GM18502 (cell line): ENCODE results near the gene RPTOR.

ENCODE experiments used
- ATAC-seq: cut with Tn5 transposase; IDR thresholded peaks from one replicate; pipeline ENCODE4 v1.9.1; 2021; ENCODE audit warnings: mild to moderate bottlenecking; ENCODE audit not compliant: unreplicated experiment, poor library complexity

RPTOR gene

DNA sequence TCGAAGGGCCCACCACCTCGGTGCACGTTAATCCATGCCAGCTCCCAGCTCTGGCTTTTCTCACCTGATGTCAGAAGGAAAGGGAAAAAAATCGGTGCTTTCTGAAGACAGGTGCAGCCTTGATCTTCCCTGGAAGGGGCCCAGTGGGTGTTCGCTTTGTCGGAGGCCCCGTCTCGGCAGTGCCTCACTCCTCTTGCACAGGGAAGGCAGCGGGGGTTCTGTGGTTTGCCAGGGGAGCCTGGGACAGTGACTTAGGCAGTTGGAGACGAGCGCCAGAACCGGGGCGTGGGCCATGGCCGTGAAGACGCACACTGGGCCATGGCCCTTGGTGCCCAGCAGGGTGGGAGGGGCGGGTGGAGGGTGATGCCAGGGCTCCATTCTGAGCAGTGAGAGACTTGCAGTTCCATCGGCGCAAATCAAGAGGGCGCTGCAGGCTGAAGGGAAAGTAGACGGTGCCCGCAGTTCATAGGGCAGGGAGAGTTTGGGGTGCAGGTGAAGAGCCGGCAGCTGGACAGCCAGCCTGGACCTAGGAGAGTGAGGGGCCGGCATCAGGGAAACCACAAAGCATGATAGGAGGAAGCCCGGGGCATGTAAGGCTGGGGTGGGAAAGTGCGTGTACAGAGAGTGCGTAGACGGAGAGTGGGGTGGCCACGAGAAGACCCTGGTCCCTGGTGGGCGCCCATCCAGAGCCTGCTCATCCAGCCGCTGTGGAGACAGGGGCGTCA lies 345.7 kb downstream of the RPTOR start:
- no peak for ATAC-seq

DNA sequence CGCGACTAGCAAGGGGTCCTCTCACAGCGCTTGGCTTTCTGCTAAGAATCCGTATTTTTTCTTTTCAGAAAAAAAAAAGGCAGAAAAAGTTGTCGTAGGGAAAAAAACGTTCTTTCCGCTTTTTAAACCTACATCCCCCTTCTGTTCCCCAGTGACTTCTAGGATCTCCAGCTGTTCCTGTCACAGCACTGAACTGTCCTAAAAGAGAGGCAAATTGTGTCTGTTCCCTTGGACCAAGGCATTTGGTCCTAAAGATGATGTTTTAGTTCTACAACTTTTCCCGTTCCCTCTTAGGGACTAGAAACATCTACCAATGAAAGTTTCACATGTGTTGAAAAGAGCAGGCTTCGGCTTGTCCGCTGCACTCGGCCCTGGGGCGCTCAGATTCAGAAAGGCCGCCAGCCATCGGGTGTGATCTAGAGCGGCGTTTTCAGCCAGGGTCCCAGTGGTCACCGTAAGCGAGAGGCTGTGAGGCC lies 346.3 kb downstream of the RPTOR start:
- no peak for ATAC-seq

DNA sequence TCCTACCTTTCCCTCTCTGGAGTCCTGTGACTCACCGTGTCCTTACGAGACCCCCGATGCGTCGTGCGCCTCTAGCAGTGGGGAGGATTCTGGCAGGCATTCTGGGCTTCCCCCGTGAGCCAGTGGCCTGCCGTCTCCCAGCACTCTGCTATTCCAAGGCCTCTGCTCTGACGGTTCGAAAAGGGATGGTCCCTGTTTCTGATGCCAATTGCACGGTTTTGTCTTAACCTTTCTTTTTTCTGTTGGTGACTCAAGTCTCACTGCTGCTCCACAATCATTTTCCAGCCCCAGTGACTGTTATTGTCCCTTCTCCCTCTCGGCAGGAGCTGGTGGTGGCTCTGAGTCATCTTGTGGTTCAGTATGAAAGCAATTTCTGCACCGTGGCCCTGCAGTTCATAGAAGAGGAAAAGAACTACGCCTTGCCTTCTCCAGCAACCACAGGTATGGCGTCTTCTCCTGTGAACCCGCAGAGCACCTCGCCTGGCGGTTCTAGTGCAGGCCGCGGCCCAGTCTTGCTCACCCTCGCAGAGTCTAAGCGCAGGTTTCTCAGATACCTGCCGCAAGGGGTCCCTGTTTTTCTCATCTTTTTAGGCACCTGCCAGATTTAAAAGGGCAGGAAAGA lies 346.9 kb downstream of the RPTOR start:
- peak; percentile 58 for ATAC-seq

DNA sequence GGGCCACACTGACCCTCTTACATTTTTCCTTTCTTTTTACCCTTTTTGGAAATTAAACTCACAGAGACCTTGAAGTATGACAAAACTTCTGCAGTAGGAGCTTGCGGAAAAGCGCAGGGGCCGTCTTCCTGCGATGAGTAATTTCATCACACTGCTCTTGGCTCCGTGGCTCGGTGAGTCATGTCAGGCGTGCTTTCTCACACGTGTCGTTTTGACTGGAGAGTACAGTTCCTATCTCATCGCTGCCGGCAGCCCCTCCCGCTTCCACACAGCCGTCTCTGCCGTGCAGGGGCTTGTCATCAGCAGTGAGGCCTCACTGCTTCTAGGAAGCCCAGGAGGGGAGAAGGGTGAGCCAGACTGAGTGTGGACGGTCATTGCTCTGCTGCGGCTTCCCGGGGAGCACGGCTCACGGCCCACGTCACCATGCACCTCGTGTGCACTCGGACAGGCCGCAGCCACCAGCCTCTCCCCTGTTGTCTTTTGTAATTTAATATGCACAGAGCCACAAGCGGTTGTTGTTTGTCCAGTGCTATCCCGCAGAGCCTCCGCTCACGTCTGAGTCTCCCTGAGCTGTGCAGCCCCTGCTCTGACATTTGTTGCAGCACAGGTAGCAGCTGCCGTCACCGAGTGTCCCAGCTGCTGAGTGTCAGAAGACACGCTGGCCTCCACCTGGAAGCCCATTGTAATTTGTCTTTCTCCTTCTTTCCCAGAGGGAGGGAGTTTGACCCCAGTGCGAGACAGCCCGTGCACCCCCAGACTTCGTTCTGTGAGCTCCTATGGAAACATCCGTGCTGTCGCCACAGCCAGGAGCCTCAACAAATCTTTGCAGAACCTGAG lies 347.6 kb downstream of the RPTOR start:
- peak; percentile 80 for ATAC-seq

DNA sequence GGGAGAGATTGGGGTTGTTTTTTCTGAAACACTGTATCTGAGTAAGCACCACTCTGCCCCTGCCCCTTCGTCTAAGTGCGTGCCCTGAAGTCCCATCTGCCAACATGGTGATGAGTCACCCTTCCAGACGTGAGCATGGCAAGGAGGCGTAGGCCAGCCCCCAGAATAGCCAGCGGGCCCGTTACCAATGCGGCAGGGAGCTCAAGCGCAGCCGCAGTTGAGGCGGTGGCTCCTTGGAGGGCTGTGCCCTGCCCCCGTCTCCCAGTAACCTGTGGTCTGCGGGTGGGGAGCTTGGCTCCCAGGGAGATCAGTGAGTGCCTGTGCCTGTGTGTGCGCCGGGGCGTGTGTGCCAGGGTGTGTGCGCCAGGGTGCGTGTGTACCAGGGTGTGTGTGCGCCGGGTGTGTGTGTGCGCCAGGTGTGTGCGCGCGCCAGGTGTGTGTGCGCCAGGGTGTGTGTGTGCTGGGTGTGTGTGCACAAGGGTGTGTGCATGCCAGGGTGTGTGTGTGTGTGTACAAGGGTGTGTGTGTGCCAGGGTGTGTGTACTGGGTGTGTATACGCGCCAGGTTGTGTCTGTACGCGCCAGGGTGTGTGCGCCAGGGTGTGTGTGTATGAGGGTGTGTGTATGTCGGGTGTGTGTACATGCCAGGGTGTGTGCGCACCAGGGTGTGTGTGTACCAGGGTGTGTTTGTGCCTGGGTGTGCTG lies 348.4 kb downstream of the RPTOR start:
- ATAC-seq: no peak

DNA sequence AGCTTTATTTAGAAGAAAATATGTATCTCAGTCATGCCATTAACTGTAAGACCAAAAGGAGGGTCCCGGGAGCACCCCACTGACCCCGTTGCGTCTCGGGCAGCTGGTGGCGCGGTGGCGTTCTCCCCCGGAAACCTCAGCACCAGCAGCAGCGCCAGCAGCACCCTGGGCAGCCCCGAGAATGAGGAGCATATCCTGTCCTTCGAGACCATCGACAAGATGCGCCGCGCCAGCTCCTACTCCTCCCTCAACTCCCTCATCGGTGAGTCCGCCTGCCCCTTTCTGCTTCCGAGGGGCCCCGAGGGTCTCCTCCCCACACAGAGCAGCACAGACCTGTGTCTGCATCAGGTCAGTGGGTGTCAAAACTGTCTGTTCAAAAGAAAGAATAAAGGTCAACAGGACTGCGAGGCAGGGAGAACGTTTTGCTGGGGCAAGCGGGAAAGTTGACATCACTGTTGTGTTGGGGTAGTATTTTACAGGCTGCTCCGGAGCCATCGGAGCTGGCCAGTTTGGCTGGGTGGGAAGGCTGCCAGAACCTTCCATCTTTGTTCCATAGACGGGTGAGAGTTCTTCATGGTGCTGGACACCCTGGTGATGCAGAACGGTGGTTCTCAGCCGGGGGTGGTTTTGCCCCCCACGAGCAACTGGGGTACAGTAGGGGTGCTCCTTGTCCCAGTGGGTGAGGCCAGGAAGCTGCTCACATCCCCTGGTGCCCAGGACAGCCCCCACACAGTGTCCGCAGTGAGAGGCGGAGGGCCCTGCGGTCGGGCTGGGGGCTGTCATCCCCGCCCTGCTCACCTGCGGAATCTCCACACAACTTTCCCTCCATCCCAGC lies 349.2 kb downstream of the RPTOR start:
- no peak for ATAC-seq

DNA sequence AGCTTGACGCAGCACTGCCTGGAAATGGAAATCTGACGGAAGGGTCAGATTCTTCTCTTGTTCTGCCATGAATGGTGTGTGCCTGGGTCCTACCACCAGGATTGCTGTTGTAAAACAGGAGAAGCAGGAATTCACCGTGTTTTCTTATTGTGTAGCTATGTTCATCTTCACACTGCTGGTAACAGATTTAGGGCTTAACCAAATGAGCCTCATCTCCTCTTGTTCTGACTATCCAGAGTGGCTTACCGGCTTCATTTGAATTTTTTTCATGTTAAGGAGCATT lies 349.7 kb downstream of the RPTOR start:
- no peak for ATAC-seq

DNA sequence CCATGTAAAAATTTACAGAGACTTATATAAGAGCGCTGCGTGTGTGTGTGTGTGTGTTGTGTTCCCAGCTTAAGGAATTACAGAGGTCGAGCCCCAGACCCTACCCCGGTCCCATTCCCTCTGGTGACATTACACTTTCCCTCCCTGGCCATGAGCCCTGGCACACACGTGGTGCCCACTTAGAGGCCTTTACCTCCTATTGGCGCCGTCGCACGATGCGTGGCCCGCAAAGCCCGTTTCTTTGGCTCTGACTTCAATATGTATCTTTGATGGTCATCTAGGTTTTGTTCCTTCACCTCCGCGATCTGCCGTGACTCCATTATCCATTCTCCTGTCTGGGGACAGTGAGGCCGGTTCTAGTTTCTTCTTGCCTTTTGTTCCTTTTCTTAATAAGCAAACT lies 350.1 kb downstream of the RPTOR start:
- ATAC-seq: no peak

DNA sequence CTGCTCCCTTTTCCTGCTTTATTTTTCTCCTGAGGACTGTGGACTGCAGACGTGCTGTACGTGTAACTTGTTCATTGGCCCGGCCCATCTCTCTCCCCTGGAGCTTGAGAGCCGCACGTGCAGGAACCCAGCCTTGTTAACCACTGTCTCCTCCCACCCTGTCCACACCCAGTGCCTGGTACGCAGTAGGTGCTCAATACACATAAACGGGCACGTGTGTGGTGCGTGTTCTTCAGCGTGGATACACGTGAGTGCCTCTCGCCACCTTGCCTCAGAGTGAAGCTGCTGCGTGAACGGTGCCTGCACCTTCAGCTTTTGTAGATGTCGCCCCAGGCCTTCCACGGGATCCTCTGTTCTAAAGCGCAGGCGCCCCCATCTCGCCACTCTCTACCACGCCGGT lies 350.7 kb downstream of the RPTOR start:
- ATAC-seq: no peak

DNA sequence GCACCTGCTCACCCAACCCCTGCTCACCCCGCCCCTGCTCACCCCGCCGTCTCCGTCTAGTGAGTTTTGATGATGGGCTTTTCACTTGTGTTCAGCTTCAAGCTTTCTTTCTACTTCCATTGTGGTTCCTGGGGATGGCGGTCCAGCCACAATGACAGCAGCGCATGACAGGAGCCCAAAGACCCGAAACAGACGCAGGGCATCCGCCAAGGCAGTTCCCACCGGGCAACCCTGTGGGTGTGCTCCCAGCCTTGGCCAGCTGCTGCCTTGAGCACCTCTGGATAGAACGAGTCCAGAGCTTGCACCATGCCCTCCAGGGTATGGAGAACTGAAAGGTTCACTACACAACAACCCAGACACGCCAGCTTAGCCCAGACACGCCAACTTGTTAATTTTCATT lies 354.1 kb downstream of the RPTOR start:
- ATAC-seq: no peak

DNA sequence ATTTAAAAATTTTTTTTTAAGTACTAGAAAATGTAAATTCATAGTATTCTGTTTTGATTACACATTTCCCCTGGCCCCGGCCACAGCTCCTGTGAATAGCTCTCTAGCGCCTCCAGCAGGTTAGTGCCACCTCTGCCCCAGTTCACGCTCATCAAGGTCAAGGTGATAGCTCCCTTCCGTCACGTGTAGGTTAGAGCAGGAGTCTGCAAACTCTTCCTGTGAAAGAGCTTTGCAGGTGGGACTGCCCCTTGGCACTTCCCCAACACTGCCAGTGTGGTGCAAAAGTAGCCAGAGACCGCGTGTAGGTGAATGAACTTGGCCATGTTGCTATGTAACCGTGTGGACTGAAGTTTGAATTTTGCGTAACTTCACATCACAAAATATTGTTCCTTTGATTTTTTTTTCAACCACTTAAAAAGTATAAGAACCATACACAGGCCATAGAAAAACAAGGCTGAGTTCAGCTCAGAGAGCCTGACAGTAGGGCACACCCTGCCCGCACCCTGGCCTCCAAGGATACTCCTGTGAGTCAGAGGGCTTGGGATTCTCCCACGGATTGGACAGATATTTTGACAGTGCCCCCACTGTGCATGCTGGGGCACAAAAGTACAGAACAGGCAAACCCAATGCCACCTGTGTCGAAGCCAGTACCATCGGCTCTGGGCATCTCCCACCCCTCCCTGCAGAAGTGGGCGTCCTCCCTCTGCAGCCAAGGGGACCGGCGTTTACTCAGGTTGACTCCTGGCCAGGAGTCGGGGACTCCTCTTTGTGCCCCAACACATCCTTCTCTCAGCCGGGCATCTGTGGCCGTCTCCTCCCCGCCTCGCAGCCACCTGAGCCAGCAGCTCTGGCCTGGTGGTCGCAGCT lies 355.0 kb downstream of the RPTOR start:
- no peak for ATAC-seq

DNA sequence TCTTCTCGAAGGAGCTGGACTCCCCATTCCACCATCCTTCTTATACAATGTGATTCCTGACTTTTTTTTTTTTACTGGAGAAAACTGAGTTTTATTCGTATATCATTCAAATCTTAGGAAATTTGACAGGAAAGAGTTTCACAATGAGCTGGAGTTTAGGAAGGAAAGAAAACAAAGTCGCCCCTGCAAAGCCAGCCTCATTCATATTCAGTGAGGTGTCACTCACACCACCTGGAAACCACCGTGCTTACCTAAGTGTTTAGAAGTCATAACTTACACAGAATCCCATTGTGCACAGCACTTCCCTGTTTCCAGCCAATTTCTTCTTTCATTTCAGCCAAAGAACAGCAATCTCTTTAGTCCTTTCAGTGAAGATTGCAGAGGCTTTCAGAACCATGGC lies 356.7 kb downstream of the RPTOR start:
- ATAC-seq: no peak

DNA sequence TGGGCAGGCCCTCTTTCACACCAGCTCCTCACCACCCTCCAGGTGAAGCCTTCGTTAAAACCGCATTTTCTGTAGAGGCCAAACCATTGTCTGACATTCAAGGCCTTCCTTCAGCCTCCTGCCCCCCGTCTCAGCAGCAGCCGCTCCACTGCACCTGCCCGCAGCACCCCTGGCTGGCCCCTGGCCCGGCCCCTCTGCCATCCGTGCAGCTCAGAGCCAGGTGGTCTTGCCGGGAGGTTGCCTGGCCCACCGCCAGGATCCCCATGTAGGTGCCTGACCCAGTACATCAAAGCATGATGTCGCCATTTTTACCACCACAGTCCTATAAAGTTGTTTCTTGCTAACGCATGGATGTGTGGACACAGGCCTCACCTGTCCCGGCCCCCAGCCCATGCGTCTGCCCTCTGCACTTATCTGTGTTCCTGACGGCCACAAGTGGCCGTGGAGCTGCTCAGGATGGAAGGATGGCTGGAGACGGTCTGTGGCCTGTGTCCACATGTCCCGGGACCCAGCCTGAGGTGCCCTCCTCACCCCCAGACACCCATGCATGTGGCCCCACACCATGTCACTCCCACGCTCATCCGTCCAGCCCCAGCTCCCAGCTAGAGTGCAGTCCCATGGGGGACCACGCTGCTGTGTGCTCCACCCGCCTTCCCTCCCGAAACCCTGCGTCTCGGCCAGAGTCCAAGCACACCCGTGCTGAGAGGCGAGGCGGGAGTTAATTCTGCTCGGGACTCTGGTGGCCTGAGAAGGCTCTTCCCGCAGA lies 357.7 kb downstream of the RPTOR start:
- no peak for ATAC-seq

DNA sequence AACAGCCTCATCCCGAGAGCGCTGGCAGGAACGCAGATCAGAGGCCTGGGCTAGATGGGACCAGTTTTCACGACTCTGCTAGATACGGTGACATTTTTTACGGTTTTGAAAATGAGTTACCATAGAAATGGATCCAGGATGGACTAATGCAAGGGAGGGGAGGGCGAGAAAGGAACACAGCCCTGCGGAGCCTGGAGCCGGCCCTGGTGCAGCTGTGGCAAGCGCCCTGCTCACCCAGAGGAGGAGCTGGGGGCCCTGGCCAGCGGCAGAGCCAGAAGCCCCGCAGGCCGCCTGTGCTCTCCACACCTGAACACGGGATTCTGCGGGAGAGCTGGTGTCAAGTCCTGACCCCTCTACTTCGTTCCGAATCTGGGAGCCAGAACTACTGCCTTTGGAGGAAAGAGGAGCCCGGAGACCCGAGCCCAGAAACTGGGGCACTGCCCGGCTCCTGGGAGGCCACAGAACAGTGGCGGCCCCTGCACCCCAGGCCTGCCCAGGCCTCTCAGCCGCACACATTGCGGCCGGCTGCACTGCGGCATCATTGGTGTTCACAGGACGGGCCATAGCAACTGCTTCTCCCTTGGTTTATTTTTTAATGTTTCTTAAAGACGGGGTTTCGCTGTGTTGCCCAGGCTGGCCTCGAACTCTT lies 358.4 kb downstream of the RPTOR start:
- no peak for ATAC-seq

DNA sequence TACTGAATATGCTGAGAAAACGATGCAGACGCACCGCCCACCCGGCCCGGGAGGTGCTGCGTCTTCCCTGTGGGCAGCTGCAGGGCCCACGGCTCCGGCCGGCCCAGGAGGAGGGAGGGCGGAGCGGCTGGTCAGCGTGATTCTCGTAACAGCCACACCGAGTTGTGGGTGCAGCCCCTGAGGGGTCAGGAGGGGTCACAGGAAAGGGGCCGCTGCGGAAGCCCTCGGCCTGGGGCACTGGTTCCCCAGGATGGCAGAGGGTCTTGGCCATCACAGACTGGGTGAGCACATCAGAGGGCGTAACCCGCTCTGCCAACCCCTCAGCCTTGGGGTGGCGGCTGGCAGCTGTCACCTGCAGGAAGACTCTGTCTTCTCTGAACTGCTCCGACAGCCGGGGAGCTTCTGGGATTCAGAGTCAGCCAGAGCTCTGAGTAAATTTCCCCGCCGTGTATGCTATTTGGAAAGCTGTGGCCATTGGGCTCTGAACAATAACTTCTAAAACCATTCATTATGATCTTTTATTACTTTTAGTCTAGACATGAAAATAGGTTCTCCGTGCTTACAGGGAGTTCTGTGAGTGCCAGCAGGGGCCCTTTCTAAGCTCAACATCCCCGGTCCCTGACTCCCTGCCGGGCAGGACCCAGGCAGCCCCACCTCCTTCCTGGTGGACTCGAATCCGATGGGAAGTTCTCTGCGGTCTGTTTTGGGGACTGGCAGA lies 359.6 kb downstream of the RPTOR start:
- ATAC-seq: no peak

DNA sequence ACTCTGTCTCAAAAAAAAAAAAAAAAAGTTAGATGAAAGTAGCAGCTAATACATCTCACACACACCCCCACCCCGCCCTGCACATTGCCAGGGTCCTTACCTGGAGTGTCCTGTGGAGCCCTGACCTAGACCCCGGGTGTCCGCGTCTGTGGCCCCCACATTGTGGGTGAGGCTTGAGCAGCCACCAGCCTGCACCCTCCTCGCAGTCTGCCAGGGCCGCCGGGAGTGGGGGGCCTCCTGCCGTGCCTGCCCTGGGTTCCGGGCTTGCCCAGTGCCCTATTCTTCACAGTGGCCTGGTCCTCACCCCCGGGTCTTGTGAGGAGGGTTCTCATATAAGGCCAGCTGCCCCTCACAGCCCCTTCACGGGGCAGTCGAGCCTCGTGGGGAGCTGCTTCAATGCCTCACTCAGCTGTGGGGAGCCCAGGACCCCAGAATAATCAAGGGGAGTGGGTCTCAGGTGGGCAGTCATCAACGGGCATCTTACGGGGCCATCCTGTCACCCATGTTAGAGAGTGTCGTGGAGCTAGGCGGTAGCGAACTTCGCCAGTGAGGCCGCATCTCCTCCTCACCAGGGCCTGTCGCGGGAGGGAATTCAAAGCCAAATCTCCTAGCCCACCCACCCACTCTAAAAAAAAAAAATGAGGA lies 361.1 kb downstream of the RPTOR start:
- ATAC-seq: no peak
